ENCODE measurements around the gene LRRC7. TPM values are rescaled to one million over a fixed set of nuclear protein-coding genes. Genes with fewer than 3 reads are reported as not detected.

The LRRC7 gene
- total and polyA plus RNA-seq, 12 donors, result under 0.01 to 3.4 (median 0.32) TPM; not detected in 3

DNA sequence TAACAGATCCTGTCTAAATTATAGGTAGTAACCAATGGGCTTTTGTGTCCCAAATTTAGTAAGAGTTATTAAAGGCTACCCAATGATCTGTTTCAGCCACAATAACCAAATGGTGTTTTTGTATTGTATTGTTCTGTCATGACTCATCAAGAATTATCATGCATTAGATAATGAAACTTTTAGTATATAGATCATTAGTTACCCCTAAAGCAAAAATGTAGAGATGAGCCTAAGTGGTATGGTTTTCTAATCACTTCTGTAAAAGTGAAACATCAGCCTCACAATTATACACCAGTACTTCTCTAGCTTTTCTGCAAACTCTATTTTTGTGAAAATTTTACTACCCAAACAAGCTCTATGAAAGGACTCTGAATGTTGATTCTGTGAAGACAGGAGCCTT lies 71.4 kb downstream of the LRRC7 start:
- H3K4me1 ChIP-seq (replicated peaks in 1 of 2), result no peaks in the 10 kb centered on the region
- no peaks in the 10 kb centered on the region for H3K9me3 ChIP-seq (replicated peaks in 1 of 3)
- no peak overlapping the region for H3K27ac ChIP-seq
- intact Hi-C loops (cut with DNase I), result no loop called here
- H3K36me3 ChIP-seq (replicated peaks in 1 of 2), result no peaks in the 10 kb centered on the region
- no peak for DNase-seq
- no peak overlapping the region for H3K4me3 ChIP-seq
- TF ChIP-seq, protein P1, sequence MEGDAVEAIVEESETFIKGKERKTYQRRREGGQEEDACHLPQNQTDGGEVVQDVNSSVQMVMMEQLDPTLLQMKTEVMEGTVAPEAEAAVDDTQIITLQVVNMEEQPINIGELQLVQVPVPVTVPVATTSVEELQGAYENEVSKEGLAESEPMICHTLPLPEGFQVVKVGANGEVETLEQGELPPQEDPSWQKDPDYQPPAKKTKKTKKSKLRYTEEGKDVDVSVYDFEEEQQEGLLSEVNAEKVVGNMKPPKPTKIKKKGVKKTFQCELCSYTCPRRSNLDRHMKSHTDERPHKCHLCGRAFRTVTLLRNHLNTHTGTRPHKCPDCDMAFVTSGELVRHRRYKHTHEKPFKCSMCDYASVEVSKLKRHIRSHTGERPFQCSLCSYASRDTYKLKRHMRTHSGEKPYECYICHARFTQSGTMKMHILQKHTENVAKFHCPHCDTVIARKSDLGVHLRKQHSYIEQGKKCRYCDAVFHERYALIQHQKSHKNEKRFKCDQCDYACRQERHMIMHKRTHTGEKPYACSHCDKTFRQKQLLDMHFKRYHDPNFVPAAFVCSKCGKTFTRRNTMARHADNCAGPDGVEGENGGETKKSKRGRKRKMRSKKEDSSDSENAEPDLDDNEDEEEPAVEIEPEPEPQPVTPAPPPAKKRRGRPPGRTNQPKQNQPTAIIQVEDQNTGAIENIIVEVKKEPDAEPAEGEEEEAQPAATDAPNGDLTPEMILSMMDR (IDR thresholded peaks at IDR 0.05), result no peak
- TF ChIP-seq POLR2A (IDR thresholded peaks at IDR 0.05), result no peak
- no peaks in the 10 kb centered on the region for H3K27me3 ChIP-seq

GRCh38 chr1:69643266-69643665 lies 75.5 kb downstream of the LRRC7 start:
- Histone ChIP-seq H3K4me1 (replicated peaks in 1 of 2) (no peaks in the 10 kb centered on the region), H3K27me3 (no peaks in the 10 kb centered on the region), H3K36me3 (replicated peaks in 1 of 2) (no peaks in the 10 kb centered on the region), H3K4me3 (no peak overlapping the region), H3K27ac (no peak overlapping the region), H3K9me3 (replicated peaks in 1 of 3) (no peaks in the 10 kb centered on the region)
- intact Hi-C loops (cut with DNase I), result no loop called here
- TF ChIP-seq, protein P1 (IDR thresholded peaks at IDR 0.05), result no peak
- no peak for TF ChIP-seq POLR2A (IDR thresholded peaks at IDR 0.05)
- DNase-seq, result no peak

- 75 to 84% (median 77%) methylated on average over 1 of the region's 1 CpG for WGBS, 4 donors
- H3K36me3 ChIP-seq (replicated peaks in 1 of 2), result no peaks in the 10 kb centered on the region
- no peaks in the 10 kb centered on the region for H3K4me1 ChIP-seq (replicated peaks in 1 of 2)
- TF ChIP-seq, protein P1 (IDR thresholded peaks at IDR 0.05), result no peak
- no peak for TF ChIP-seq POLR2A (IDR thresholded peaks at IDR 0.05)
- no peaks in the 10 kb centered on the region for H3K27me3 ChIP-seq
- no peaks in the 10 kb centered on the region for H3K9me3 ChIP-seq (replicated peaks in 1 of 3)
- intact Hi-C loops (cut with DNase I), result no loop called here
- H3K27ac ChIP-seq, result no peak overlapping the region
- no peak for DNase-seq
- no peak overlapping the region for H3K4me3 ChIP-seq
Measured at GRCh38 chr1:69645477-69645876, 77.8 kb downstream of the LRRC7 start.

GRCh38 chr1:69648486-69648885 lies 80.8 kb downstream of the LRRC7 start:
- intact Hi-C loops (cut with DNase I), result no loop called here
- H3K27ac ChIP-seq, result no peak overlapping the region
- no peaks in the 10 kb centered on the region for H3K36me3 ChIP-seq (replicated peaks in 1 of 2)
- no peaks in the 10 kb centered on the region for H3K27me3 ChIP-seq
- H3K4me3 ChIP-seq, result no peak overlapping the region
- TF ChIP-seq, protein P1 (IDR thresholded peaks at IDR 0.05), result no peak
- TF ChIP-seq POLR2A (IDR thresholded peaks at IDR 0.05), result no peak
- no peaks in the 10 kb centered on the region for H3K4me1 ChIP-seq (replicated peaks in 1 of 2)
- no peaks in the 10 kb centered on the region for H3K9me3 ChIP-seq (replicated peaks in 1 of 3)
- DNase-seq, result no peak
